A549 (cell line): Measurements from ENCODE around the gene TRIOBP.

Experiments used
- RFX5 ChIP-seq: fragments of 450-650 bp; IDR thresholded peaks from 2 replicates; pipeline ENCODE4 v1.7.1; 2014; ENCODE audit warnings: antibody characterized with exemption, mild to moderate bottlenecking, moderate library complexity
- ZFP36 ChIP-seq: fragments of 450-650 bp; IDR thresholded peaks from 2 replicates; pipeline ENCODE4 v1.6.1; 2014; ENCODE audit warnings: borderline replicate concordance; ENCODE audit not compliant: partially characterized antibody

DNA sequence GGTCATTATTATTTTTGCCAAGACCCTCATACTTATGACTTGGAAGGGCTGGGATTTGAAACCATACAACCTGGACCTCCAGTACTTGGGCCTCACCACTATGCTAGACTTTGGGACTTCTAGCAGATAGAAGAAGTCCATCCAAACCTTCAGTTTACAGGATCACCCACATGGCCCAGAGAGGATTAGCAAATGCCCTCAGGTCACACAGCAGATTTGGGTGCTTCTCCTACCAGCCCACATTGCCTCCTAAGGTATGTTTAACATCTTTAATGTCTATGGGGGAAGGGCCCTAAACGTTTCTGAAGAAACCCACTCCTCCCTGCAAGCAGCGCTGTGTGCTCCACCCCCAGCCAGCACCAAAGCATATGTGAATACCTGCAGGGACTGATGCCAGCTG lies 93.4 kb downstream of the TRIOBP start:
- no peak for TF ChIP-seq ZFP36
- TF ChIP-seq RFX5, result no peak
